ENCODE measurements around the gene MSTO1. TPM values are rescaled to one million over a fixed set of nuclear protein-coding genes. Genes with fewer than 3 reads are reported as not detected.
"Not testable (repeated sequence)": the region's sequence is repeated elsewhere in the genome, so short reads cannot be mapped to it uniquely, and the experiment has no call there.

The MSTO1 gene
- total and polyA plus RNA-seq, 10 of the 15 experiments (the other 5 are each of a cell fraction or from before 2014, with no cell fraction given): 16.1 to 87.9 (median 46.6) TPM

GRCh38 chr1:155608888-155609225, 1.2 kb upstream of the MSTO1 start:
- DNase-seq (ENCODE audit: low read depth, low spot score): no peak
- no peak for FAIRE-seq
- POLR2A ChIA-PET: no interaction called here
- H3K4me1 ChIP-seq (ENCODE audit: control insufficient read depth, insufficient read depth, low read length): no peaks in the 10 kb centered on the region
- BruUV-seq (replicated peaks): no TSS peak
- WGBS (ENCODE audit: insufficient coverage, insufficient replicate concordance, low lambda C conversion rate, missing lambda C conversion rate): 98% methylated on average over 9 of the region's 9 CpGs
- peaks cover 6% of the 10 kb centered on the region for H3K79me2 ChIP-seq (ENCODE audit: control insufficient read depth, insufficient read depth, low read length)
- H3K4me2 ChIP-seq (ENCODE audit: control insufficient read depth, insufficient read depth): no peak overlapping the region
- no peaks in the 10 kb centered on the region for H3K27me3 ChIP-seq (replicated peaks in 1 of 2; ENCODE audit: control insufficient read depth in 2 of 2, insufficient read depth in 2 of 2, low read length in 1 of 2)
- RAD21 ChIA-PET (ENCODE audit: unreplicated experiment): no interaction called here
- intact Hi-C loops (cut with micrococcal nuclease; ENCODE audit: unreplicated experiment): no loop called here
- no peak overlapping the region for H3K27ac ChIP-seq (ENCODE audit: control insufficient read depth, insufficient read depth)
- SMC1A ChIA-PET (ENCODE audit: uncharacterized antibody, unreplicated experiment): interaction anchor here (0.6 to 1.5 kb wide), 3 partner anchors 73 to 717 kb away, joined by 3 to 4 read pairs (median 3); no protein-coding TSS in a partner anchor
- H2AFZ ChIP-seq (ENCODE audit: control insufficient read depth, low read depth, low read length): no peak overlapping the region
- H4K20me1 ChIP-seq (ENCODE audit: control insufficient read depth, insufficient read depth): no peaks in the 10 kb centered on the region
- H3K9ac ChIP-seq (ENCODE audit: control insufficient read depth, insufficient read depth, low read length): no peak overlapping the region
- no peaks in the 10 kb centered on the region for H3K9me3 ChIP-seq (replicated peaks; ENCODE audit: control insufficient read depth, insufficient read depth, low read length)
- no peak for ATAC-seq
- peaks cover 0 to 1% of the 10 kb centered on the region in 2 experiments; a peak in 3 of 4 replicates for H3K36me3 ChIP-seq (ENCODE audit: control insufficient read depth in 2 of 2, insufficient read depth in 2 of 2, low read length in 1 of 2)
- in situ Hi-C loops (cut with MboI): no loop called here
- TF ChIP-seq MTA3 (IDR thresholded peaks at IDR 0.05; ENCODE audit: borderline replicate concordance, low read length) (no peak), GABPA (IDR thresholded peaks at IDR 0.05; ENCODE audit: low read depth) (no peak), SKIL (IDR thresholded peaks at IDR 0.05; ENCODE audit: low read depth, poor library complexity, severe bottlenecking) (no peak), BACH1 (IDR thresholded peaks at IDR 0.05; ENCODE audit: borderline replicate concordance) (no peak), CBFB (IDR thresholded peaks at IDR 0.05; ENCODE audit: low read depth) (no peak), KLF5 (IDR thresholded peaks at IDR 0.05; ENCODE audit: partially characterized antibody) (no peak), PKNOX1 (IDR thresholded peaks at IDR 0.05) (no peak), NFYA (IDR thresholded peaks at IDR 0.05; ENCODE audit: borderline replicate concordance, low read depth, low read length) (no peak), ZNF622 (IDR thresholded peaks at IDR 0.05) (no peak)
- CTCF ChIA-PET: interaction anchor here (1.3 to 1.5 kb wide), 2 partner anchors 358 to 457 kb away, joined by 3 to 5 read pairs; no protein-coding TSS in a partner anchor
- no peak overlapping the region for H3K4me3 ChIP-seq

GRCh38 chr1:155610257-155610647, 234 bp downstream of the MSTO1 start:
- 0% methylated on average over 6 of the region's 33 CpGs for WGBS (ENCODE audit: insufficient coverage, insufficient replicate concordance, low lambda C conversion rate, missing lambda C conversion rate)
- POLR2A ChIA-PET; H3K4me3 ChIP-seq; H3K36me3 ChIP-seq (ENCODE audit: control insufficient read depth in 2 of 2, insufficient read depth in 2 of 2, low read length in 1 of 2); in situ Hi-C loops (cut with MboI); H3K79me2 ChIP-seq (ENCODE audit: control insufficient read depth, insufficient read depth, low read length); H3K4me2 ChIP-seq (ENCODE audit: control insufficient read depth, insufficient read depth); H3K4me1 ChIP-seq (ENCODE audit: control insufficient read depth, insufficient read depth, low read length); H4K20me1 ChIP-seq (ENCODE audit: control insufficient read depth, insufficient read depth); BruUV-seq (replicated peaks); H3K27ac ChIP-seq (ENCODE audit: control insufficient read depth, insufficient read depth); H3K9me3 ChIP-seq (replicated peaks; ENCODE audit: control insufficient read depth, insufficient read depth, low read length); H2AFZ ChIP-seq (ENCODE audit: control insufficient read depth, low read depth, low read length); H3K9ac ChIP-seq (ENCODE audit: control insufficient read depth, insufficient read depth, low read length); H3K27me3 ChIP-seq (replicated peaks in 1 of 2; ENCODE audit: control insufficient read depth in 2 of 2, insufficient read depth in 2 of 2, low read length in 1 of 2); intact Hi-C loops (cut with micrococcal nuclease; ENCODE audit: unreplicated experiment); RAD21 ChIA-PET (ENCODE audit: unreplicated experiment); DNase-seq (ENCODE audit: low read depth, low spot score): not testable (repeated sequence)
- SMC1A ChIA-PET (ENCODE audit: uncharacterized antibody, unreplicated experiment): interaction anchor here (1.5 kb wide), 1 partner anchor 72 kb away, joined by 4 read pairs; no protein-coding TSS in a partner anchor
- ATAC-seq: peak; percentile 48
- peak; percentile 68 for FAIRE-seq
- CTCF ChIA-PET: interaction anchor here (0.6 to 1.5 kb wide), 3 partner anchors 359 to 456 kb away, joined by 3 to 5 read pairs (median 3); no protein-coding TSS in a partner anchor

- SMC1A ChIA-PET (ENCODE audit: uncharacterized antibody, unreplicated experiment); H2AFZ ChIP-seq (ENCODE audit: control insufficient read depth, low read depth, low read length); in situ Hi-C loops (cut with MboI); intact Hi-C loops (cut with micrococcal nuclease; ENCODE audit: unreplicated experiment); H3K36me3 ChIP-seq (ENCODE audit: control insufficient read depth in 2 of 2, insufficient read depth in 2 of 2, low read length in 1 of 2); H3K4me2 ChIP-seq (ENCODE audit: control insufficient read depth, insufficient read depth); H3K4me3 ChIP-seq; H3K79me2 ChIP-seq (ENCODE audit: control insufficient read depth, insufficient read depth, low read length); H3K9me3 ChIP-seq (replicated peaks; ENCODE audit: control insufficient read depth, insufficient read depth, low read length); H3K27ac ChIP-seq (ENCODE audit: control insufficient read depth, insufficient read depth); POLR2A ChIA-PET; H4K20me1 ChIP-seq (ENCODE audit: control insufficient read depth, insufficient read depth); DNase-seq (ENCODE audit: low read depth, low spot score); RAD21 ChIA-PET (ENCODE audit: unreplicated experiment); H3K9ac ChIP-seq (ENCODE audit: control insufficient read depth, insufficient read depth, low read length); CTCF ChIA-PET; BruUV-seq (replicated peaks); H3K27me3 ChIP-seq (replicated peaks in 1 of 2; ENCODE audit: control insufficient read depth in 2 of 2, insufficient read depth in 2 of 2, low read length in 1 of 2); FAIRE-seq; ATAC-seq; H3K4me1 ChIP-seq (ENCODE audit: control insufficient read depth, insufficient read depth, low read length): not testable (repeated sequence)
- no CpG with 5 or more reads among the region's 2 CpGs for WGBS (ENCODE audit: insufficient coverage, insufficient replicate concordance, low lambda C conversion rate, missing lambda C conversion rate)
Measured at GRCh38 chr1:155613226-155613625, 3.2 kb downstream of the MSTO1 start.

Measured in GM12878 (cell line).